A549 treated with CpdA at 1 μM for 4 hours (cell line): ENCODE measurements around the gene AFG1L. TPM values are rescaled to one million over a fixed set of nuclear protein-coding genes. Genes with fewer than 3 reads are reported as not detected.

Experiments used
- total RNA-seq: library from RNA; stranded (reverse); fragments of 200-300 nt; extraction: Qiagen RNA extraction; gene quantifications from 5 replicates; pipeline ENCODE4 v1.2.3, GENCODE V29; 2022; ENCODE audit warnings: low read depth

Gene AFG1L
- total RNA-seq: 0.42 to 1.5 TPM (median 1.4 TPM) in 5 replicates

DNA sequence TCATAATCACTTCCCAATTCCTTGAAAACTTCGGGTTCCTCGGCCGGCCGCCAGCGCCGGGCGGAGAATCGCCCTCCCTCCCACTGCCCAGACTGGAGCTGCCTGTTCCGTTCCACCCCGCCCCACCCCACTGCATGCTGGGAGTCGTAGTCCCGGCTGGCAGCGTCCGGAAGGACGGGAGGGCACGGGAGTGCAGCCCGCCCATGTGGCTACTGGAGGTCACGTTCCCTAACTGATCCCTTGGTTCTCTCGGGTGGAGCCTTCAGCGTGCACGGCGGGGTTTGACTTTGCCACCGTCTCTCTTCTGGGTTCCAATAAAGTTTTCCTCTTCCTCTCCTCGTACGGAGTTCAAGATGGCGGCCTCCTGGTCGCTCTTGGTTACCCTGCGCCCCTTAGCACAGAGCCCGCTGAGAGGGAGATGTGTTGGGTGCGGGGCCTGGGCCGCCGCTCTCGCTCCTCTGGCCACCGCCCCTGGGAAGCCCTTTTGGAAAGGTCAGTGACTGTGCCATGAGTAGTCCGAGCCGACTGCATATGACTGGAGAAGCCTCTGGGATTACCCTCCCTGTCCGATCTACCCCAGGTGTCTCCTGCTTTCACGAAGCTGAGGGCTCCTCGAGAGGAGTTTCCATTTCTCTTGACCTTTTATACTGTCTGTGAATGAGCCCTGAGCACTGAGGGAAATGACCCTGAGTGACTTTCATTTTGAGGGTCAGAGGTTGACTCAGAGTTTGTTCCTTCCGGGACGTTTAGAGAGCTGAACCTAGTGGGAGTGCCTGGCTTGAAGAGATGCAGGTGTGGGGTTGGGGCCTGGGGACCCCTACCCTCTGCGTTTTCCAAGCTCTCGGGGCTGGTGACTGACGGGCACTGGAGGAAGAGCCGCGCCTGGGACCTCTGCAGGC lies at the start of gene AFG1L:
Gene AFG1L, plus strand, starts transcription at position 328 of the 899 bp plus-strand sequence. Its CDS starts 26 bp downstream, at position 354.

DNA sequence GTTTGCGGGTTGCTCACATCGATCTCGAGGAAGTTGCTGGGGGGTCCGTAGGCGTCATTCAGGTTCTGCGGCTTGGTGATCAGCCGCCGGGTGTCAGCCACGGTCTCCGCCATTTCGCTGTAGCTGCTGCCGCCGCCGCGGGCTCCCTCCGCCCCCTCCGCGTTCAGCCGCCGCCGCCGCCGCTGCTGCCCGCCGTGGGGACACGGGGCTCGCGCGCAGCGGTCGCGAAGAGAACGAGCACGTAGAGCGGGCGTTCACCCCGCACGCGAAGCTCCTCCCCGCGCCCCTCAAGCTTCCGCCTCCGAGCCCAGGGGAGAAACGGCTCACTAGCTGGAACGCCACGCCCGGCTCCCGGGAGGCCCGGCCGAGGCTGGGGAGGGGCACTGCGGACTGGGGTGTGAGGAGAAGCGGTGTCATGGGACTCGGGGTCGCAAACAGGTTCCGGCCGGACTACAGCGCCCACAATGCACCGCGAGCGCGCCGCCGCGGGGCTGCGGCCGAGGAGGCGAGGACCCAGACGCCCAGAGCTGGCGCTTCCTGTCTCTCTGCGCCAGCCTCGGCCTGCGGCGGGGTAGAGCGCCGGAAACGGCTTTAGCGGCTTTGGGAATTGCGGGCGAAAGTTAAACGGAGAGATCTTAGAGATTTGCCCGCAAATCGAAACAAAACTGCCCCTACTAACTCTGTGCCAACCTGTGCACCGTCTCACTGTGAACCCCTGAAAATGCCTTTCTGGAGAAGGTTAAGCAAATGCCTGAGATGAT lies 33.9 kb upstream of the AFG1L start, which contains the start of gene SNX3:
Gene SNX3, minus strand, starts transcription at position 232 of the 761 bp plus-strand sequence. Its CDS starts 119 bp downstream, at position 113.

DNA sequence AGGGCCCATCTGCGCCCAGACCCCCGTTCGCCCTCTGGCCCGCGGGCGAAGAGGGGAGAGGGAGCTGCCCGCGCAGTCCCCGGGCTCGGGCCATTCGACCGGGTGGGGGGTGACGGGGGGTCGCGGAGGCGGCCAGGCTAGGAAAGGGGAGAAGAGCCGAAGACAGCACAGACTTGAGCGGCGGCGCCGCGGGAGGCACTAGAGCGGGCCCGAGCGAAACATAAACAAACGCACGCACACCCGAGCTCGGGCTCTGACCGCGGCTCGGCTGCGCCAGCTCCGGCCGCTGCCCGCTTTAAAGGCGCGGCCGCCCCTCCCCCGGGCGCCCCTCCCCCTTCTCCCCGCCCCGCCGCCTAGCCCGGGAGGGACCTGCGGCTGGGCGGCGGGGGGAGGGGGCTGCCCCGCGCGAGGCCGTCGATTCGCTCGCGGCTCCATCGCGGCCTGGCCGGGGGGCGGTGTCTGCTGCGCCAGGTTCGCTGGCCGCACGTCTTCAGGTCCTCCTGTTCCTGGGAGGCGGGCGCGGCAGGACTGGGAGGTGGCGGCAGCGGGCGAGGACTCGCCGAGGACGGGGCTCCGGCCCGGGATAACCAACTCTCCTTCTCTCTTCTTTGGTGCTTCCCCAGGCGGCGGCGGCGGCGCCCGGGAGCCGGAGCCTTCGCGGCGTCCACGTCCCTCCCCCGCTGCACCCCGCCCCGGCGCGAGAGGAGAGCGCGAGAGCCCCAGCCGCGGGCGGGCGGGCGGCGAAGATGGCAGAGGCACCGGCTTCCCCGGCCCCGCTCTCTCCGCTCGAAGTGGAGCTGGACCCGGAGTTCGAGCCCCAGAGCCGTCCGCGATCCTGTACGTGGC lies 265.8 kb downstream of the AFG1L start, which contains the start of gene FOXO3:
Gene FOXO3, plus strand, starts transcription at position 455 of the 846 bp plus-strand sequence. Its CDS starts 292 bp downstream, at position 747.

Other genes starting within 250 kb of the AFG1L start
- gene OSTM1, start 220.3 kb upstream of the AFG1L start, total RNA-seq: 18.5 to 35.1 TPM (median 18.7 TPM) in 5 replicates
- 0.03 to 0.09 TPM (median 0.05 TPM) in 3 of 5 replicates, not detected in the others for gene NR2E1, start 129.0 kb upstream of the AFG1L start, total RNA-seq
- 71.3 to 115 TPM (median 112 TPM) in 5 replicates for gene SNX3, start 34.0 kb upstream of the AFG1L start, total RNA-seq